Hepatocyte (in vitro differentiated cells): ENCODE data around the gene ZSCAN2.

Experiments used
- CTCF ChIP-seq: fragments of 200-600 bp; sonication (generic); IDR thresholded peaks from 2 replicates; pipeline ENCODE4 v1.5.1; 2016; ENCODE audit warnings: antibody characterized with exemption, mild to moderate bottlenecking; ENCODE audit not compliant: poor library complexity
- EZH2phosphoT487 ChIP-seq: fragments of 200-600 bp; sonication (generic); IDR thresholded peaks from one replicate; pipeline ENCODE4 v1.6.1; 2018; ENCODE audit warnings: antibody characterized with exemption, mild to moderate bottlenecking, low read depth, moderate library complexity; ENCODE audit not compliant: unreplicated experiment, severe bottlenecking

GRCh38 chr15:84591815-84592214 is 9.0 kb upstream of the ZSCAN2 start:
- TF ChIP-seq CTCF (no peak), EZH2phosphoT487 (no peak)
